Right lobe of liver (tissue), 6 donors: ENCODE results near the gene SRP68. TPM values are rescaled to one million over a fixed set of nuclear protein-coding genes. Genes with fewer than 3 reads are reported as not detected.

Experiments
- ATAC-seq, 4 donors: fragments of 200-7000 bp; cut with Tn5 transposase; one replicate each; pipeline ENCODE4 v1.9.1; 2020; ENCODE audit warnings: mild to moderate bottlenecking in 4 of 4, moderate library complexity in 4 of 4
- DNase-seq, 3 donors: peaks; one replicate each; pipeline ENCODE4 v3.0.0-alpha.2; 2020
- H3K27ac ChIP-seq, 3 donors: fragments of 200-600 bp; one replicate each; pipeline ENCODE4 v1.8.0; 2022
- H3K27me3 ChIP-seq, 2 donors: fragments of 200-600 bp; one replicate each; pipeline ENCODE4 v1.8.0; 2022
- H3K36me3 ChIP-seq, 4 donors: fragments of 200-600 bp; sonication (generic) in 1 of 4; one replicate each; pipeline versions ENCODE4 v1.5.1 to v1.8.0; 2017 to 2022; ENCODE audit warnings: control low read depth in 1 of 4
- H3K4me1 ChIP-seq, 4 donors: fragments of 200-600 bp; sonication (generic) in 1 of 4; one replicate each; pipeline versions ENCODE4 v1.5.1 to v1.8.0; 2017 to 2022; ENCODE audit warnings: control low read depth in 1 of 4
- H3K4me3 ChIP-seq, 3 donors: fragments of 200-600 bp; one replicate each; pipeline ENCODE4 v1.8.0; 2022
- H3K9me3 ChIP-seq, 4 donors: fragments of 200-600 bp; sonication (generic) in 1 of 4; one replicate each; pipeline versions ENCODE4 v1.5.1 to v1.8.0; 2017 to 2022; ENCODE audit warnings: control low read depth in 1 of 4
- POLR2A ChIP-seq: fragments of 450-650 bp; IDR thresholded peaks from one replicate; pipeline ENCODE4 v1.6.1; 2017; ENCODE audit warnings: antibody characterized with exemption, mild to moderate bottlenecking
- WGBS: methylation state at CpG from one replicate; pipeline ENCODE4 v1.1.6; 2018; ENCODE audit warnings: low coverage, low lambda C conversion rate; ENCODE audit not compliant: insufficient coverage; ENCODE audit errors: missing lambda C conversion rate; 5-methylcytosine and 5-hydroxymethylcytosine counted together
- intact Hi-C, 2 donors: fragments of 100-400 bp; cut with DNase I; formaldehyde crosslinking; loops; one replicate each; pipeline versions ENCODE4 v1.11.2 to v1.14.1; 2022
- total RNA-seq, 6 experiments: library from RNA; depleted of rRNA in 2 of 6; stranded (reverse); fragments of >200 nt in 2 of 6; fragmentation: NEBNext Ultra II Directional in 3 of 6; extraction: Animal tissue kit (Norgen Biotek cat#: 25700) in 3 of 6; gene quantifications; one replicate each; pipeline versions ENCODE4 v1.1.0 to v1.2.4, GENCODE V29; 2016 to 2023
- TF ChIP-seq, protein P1 (sequence below), 4 donors: fragments of 200-600 bp in 3 of 4; fragments of 450-650 bp in 1 of 4; IDR thresholded peaks; one replicate each; pipeline versions ENCODE4 v1.5.1 to v1.8.0; 2016 to 2022; ENCODE audit warnings: antibody characterized with exemption in 4 of 4, mild to moderate bottlenecking in 2 of 4
- donor health status: DM: no; HTN: yes; CAD: no.
- donor health status: DM: no; HTN: no; CAD: no.
- donor health status: DM: no; HTN: no; CAD: no.
- donor health status: DM: no; HTN: yes; CAD: no.
- donor health status: DM: no; HTN: yes; CAD: no.

Gene SRP68
- total RNA-seq, 6 experiments from 2014 or later = 31.0 to 37.0 (median 35.1) TPM

GRCh38 chr17:76076765-76077583 lies 4.7 kb upstream of the SRP68 start:
- Histone ChIP-seq H3K4me3 (no peak overlapping the region), H3K27me3 (peaks cover 20 to 25% of the 10 kb centered on the region in 2 donors), H3K27ac (no peak overlapping the region), H3K36me3 (no peaks in the 10 kb centered on the region), H3K9me3 (no peaks in the 10 kb centered on the region), H3K4me1 (no peaks in the 10 kb centered on the region)
- 8% methylated on average over 10 of the region's 82 CpGs for WGBS
- TF ChIP-seq POLR2A = no peak
- TF ChIP-seq, protein P1, sequence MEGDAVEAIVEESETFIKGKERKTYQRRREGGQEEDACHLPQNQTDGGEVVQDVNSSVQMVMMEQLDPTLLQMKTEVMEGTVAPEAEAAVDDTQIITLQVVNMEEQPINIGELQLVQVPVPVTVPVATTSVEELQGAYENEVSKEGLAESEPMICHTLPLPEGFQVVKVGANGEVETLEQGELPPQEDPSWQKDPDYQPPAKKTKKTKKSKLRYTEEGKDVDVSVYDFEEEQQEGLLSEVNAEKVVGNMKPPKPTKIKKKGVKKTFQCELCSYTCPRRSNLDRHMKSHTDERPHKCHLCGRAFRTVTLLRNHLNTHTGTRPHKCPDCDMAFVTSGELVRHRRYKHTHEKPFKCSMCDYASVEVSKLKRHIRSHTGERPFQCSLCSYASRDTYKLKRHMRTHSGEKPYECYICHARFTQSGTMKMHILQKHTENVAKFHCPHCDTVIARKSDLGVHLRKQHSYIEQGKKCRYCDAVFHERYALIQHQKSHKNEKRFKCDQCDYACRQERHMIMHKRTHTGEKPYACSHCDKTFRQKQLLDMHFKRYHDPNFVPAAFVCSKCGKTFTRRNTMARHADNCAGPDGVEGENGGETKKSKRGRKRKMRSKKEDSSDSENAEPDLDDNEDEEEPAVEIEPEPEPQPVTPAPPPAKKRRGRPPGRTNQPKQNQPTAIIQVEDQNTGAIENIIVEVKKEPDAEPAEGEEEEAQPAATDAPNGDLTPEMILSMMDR (IDR thresholded peaks at IDR 0.05) = no peak
- intact Hi-C loops = no loop called here
- DNase-seq (no peak), ATAC-seq (no peak)

DNA sequence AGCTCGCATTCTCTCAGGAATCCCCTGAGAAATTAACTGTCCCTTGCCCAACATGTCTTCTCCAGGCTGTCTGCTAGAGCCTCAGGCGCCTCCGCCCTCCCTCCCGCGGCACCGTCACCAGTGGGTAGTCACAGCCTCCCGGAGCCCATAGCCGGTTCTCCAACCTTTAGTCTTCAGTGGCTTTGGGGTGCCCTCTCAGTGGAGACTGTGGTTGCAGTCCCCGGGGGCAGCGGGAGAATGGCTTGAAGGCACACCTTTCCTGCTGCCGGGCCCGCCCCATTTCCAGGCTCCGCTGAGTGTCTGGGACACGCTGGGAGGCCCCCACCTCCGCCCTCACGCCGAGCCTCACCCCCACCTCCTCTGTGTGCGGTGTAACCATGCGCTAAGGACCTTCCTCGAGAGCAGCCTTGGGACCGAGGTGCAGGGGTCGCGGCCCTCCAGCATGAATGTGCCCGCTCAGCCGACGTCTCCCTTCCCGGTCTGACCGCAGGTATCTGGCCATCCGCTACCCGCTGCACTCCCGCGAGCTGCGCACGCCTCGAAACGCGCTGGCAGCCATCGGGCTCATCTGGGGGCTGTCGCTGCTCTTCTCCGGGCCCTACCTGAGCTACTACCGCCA lies 3.9 kb upstream of the SRP68 start:
- DNase-seq (no peak), ATAC-seq (no peak)
- 17% methylated on average over 2 of the region's 41 CpGs for WGBS
- intact Hi-C loops = no loop called here
- TF ChIP-seq, protein P1 (IDR thresholded peaks at IDR 0.05) = no peak
- TF ChIP-seq POLR2A = no peak
- H3K27ac ChIP-seq = no peak overlapping the region
- H3K36me3 ChIP-seq = no peaks in the 10 kb centered on the region
- H3K4me3 ChIP-seq = no peak overlapping the region
- H3K27me3 ChIP-seq = peaks cover 20 to 25% of the 10 kb centered on the region in 2 donors
- H3K4me1 ChIP-seq = peaks cover 0 to 2% (median 0%) of the 10 kb centered on the region in 4 donors
- H3K9me3 ChIP-seq = no peaks in the 10 kb centered on the region

DNA sequence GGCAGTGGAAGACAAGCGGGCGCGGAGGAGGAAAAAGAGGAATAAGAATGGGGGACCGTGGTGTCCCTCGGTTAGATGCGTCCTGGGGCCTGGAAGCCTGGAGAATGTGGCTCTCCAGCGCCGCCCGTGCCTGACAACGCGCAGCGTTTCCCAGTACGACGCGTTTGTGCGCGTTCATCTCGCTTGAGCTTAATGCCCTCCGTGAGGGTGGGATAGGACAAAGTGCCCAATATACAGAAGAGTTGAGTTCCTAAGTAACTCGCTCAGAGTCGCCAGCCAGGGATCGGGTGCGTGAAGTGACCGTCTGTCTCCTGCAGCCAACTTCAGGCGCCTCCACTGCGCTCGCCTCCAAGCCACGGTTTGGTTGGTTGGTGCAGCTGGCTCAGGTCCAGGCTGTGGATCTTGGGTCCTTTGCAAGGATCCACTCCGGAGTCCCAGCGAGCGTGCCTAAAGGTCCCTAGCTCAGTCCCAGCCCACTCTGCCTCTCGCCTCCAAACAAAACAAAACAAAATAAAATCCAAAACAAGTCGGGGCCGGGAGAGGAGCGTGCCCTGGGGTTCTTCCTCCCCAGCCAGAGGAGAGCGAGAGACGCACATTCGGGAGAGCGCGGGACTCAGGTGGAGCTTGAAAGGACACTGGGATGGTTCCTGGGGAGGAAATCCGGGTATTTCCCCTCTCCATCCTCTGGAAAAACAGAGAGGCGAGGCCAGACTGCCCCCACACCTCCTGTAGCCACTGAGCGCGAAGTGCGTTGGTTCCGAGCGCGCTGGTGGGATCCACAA lies 3.2 kb upstream of the SRP68 start:
- Histone ChIP-seq H3K9me3 (no peaks in the 10 kb centered on the region), H3K27me3 (peaks cover 20 to 25% of the 10 kb centered on the region in 2 donors), H3K4me3 (no peak overlapping the region), H3K27ac (no peak overlapping the region), H3K36me3 (no peaks in the 10 kb centered on the region), H3K4me1 (peaks cover 0 to 8% (median 0%) of the 10 kb centered on the region in 4 donors)
- no peak for TF ChIP-seq POLR2A
- TF ChIP-seq, protein P1 (IDR thresholded peaks at IDR 0.05) = no peak
- no peak for ATAC-seq
- intact Hi-C loops = no loop called here
- WGBS = 4% methylated on average over 22 of the region's 48 CpGs
- no peak for DNase-seq

GRCh38 chr17:76074390-76075363 lies 2.4 kb upstream of the SRP68 start, which contains the start of gene GALR2:
Gene GALR2 (plus strand): TSS chr17:76074781. CDS start chr17:76074884, 103 bp downstream.
- no peak for DNase-seq
- peaks cover 0 to 12% (median 0%) of the 10 kb centered on the region in 4 donors for H3K4me1 ChIP-seq
- ATAC-seq = no peak

More at GRCh38 chr17:76074390-76075363, 2.4 kb upstream of the SRP68 start, which contains the start of gene GALR2:
- TF ChIP-seq, protein P1 (IDR thresholded peaks at IDR 0.05) = no peak
- TF ChIP-seq POLR2A = no peak
- peaks cover 0 to under 1% (median 0%) of the 10 kb centered on the region in 4 donors for H3K36me3 ChIP-seq
- H3K27me3 ChIP-seq = peaks cover 20 to 25% of the 10 kb centered on the region in 2 donors
- no peaks in the 10 kb centered on the region for H3K9me3 ChIP-seq
- H3K4me3 ChIP-seq = no peak within 1 kb of the TSS
- H3K27ac ChIP-seq = no peak within 1 kb of the TSS
- intact Hi-C loops = no loop called here
- WGBS = under 1% methylated on average over 22 of the region's 92 CpGs
